ENCODE measurements around the gene ADGRG1.
"Not testable (repeated sequence)": the region's sequence is repeated elsewhere in the genome, so short reads cannot be mapped to it uniquely, and the experiment has no call there.

The ADGRG1 gene

GRCh38 chr16:57660715-57661463 is 32.5 kb downstream of the ADGRG1 start:
- no peak overlapping the region for H3K4me3 ChIP-seq (ENCODE audit: low read length)
- no peak for DNase-seq (ENCODE audit: low read depth, low spot score)

GRCh38 chr16:57661510-57661909 is 33.1 kb downstream of the ADGRG1 start:
- DNase-seq (ENCODE audit: low read depth, low spot score): no peak
- H3K4me3 ChIP-seq (ENCODE audit: low read length): no peak overlapping the region

DNA sequence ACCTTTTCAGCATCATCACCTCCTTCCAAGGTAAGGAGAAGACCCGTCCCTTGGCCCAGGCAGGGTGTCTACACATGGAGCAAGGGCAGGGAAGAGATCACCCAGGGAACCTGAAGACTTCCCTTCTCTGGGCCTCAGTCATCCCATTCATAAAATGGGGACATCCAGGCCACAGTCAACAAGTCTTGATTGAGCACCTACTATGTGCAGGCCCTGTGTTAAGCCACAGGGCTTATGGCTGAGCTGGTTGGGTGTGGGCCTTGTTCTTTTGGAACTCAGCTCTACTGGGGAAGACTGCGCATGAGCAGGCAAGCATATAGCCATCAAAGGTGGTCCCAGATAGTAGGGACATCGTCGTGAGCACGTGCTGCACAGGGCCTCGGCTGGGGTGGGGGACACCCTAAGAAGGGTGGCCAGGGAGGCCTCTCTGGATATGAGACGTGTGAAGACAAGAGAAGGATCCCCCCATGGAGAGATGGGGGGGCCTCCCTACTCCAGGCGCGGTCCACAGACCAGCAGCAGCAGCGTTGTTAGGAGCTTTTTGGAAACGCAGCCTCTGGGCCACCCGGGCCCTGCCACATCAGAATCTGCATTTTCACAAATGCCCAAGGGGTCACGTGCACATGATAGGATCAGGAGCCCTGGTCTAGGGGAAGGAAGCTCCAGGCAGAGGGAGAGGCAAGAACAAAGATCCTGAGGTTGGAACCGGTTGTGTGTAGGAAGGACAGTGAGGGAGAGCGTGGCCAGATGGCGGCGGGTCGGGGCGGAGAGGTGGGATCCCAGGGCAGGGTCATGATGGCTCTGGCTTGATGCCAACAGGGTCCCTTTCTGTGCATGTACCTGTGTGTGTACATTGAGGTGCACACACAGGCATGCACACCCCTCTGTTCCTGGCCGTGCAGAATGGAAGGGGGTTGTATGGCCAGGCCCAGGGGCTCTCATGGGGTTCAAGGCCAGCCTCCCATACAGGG is 33.8 kb downstream of the ADGRG1 start:
- H3K4me3 ChIP-seq (ENCODE audit: low read length): no peak overlapping the region
- DNase-seq (ENCODE audit: low read depth, low spot score): no peak

DNA sequence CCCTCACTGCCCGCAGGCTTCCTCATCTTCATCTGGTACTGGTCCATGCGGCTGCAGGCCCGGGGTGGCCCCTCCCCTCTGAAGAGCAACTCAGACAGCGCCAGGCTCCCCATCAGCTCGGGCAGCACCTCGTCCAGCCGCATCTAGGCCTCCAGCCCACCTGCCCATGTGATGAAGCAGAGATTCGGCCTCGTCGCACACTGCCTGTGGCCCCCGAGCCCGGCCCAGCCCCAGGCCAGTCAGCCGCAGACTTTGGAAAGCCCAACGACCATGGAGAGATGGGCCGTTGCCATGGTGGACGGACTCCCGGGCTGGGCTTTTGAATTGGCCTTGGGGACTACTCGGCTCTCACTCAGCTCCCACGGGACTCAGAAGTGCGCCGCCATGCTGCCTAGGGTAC is 35.0 kb downstream of the ADGRG1 start:
- H3K4me3 ChIP-seq (ENCODE audit: low read length): no peak overlapping the region
- DNase-seq (ENCODE audit: low read depth, low spot score): no peak

GRCh38 chr16:57663917-57664661 is 35.7 kb downstream of the ADGRG1 start:
- no peak for DNase-seq (ENCODE audit: low read depth, low spot score)
- H3K4me3 ChIP-seq (ENCODE audit: low read length): no peak overlapping the region

GRCh38 chr16:57664662-57665025 is 36.2 kb downstream of the ADGRG1 start:
- no peak overlapping the region for H3K4me3 ChIP-seq (ENCODE audit: low read length)
- no peak for DNase-seq (ENCODE audit: low read depth, low spot score)

GRCh38 chr16:57665541-57665940 is 37.1 kb downstream of the ADGRG1 start:
- no peak for DNase-seq (ENCODE audit: low read depth, low spot score)
- no peak overlapping the region for H3K4me3 ChIP-seq (ENCODE audit: low read length)

DNA sequence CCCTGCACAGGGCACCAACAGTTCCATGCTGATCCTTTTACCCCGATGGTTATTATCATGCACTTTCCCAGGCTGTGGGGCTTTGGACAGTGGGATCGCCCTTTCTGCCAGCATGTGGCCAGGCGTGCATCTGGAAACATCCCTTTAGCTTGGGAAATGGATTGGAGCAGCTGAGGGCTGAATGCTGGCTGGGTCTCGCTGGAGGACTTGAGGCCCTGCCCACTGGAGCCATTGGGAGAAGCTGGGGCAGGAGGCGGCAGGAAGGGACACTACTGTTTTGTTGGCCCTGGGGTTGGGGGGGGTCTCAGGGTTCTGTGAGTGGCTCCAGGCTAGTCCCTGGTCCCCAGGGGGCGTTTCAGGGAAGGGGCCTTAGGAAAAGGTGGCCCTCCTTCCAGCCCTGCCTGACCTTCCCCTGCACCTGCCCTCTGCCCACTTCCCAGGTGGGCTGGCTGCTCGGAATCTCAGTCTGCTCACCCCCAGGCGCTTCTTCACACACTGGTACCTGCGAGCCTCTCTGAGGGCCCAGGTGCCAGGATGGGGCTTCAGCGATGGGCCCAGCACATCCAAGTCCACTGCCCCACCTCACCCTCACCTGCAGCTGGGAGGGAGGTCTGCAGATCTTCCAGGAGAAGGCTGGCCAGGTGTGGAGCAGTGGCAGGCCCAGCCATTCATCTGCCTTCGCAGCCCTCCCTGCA is 38.1 kb downstream of the ADGRG1 start:
- no peak overlapping the region for H3K4me3 ChIP-seq (ENCODE audit: low read length)
- DNase-seq (ENCODE audit: low read depth, low spot score): no peak

DNA sequence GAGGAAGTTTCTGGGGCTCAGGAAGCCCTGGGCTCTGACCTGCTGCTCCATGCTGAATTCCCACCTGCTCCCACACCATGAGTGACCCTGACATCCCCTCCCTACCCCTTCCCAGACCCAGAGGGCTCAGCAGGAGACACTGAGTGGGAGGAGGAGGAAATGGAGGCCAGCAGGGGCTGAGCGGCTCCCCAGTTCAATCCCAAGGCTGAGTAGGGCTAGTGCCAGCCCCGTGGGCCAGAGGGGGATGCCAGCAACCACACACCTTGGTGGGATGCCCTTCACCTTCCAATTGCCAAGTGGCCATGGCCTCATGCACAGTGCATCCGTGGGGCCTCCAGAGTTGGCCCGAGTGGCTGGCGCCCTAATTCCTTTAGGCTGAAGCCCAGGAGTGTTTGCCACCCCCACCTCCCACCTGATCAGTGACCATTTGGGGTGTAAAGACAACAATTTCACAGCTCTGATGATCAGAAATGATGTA is 38.7 kb downstream of the ADGRG1 start:
- DNase-seq (ENCODE audit: low read depth, low spot score): no peak
- H3K4me3 ChIP-seq (ENCODE audit: low read length): no peak overlapping the region

DNA sequence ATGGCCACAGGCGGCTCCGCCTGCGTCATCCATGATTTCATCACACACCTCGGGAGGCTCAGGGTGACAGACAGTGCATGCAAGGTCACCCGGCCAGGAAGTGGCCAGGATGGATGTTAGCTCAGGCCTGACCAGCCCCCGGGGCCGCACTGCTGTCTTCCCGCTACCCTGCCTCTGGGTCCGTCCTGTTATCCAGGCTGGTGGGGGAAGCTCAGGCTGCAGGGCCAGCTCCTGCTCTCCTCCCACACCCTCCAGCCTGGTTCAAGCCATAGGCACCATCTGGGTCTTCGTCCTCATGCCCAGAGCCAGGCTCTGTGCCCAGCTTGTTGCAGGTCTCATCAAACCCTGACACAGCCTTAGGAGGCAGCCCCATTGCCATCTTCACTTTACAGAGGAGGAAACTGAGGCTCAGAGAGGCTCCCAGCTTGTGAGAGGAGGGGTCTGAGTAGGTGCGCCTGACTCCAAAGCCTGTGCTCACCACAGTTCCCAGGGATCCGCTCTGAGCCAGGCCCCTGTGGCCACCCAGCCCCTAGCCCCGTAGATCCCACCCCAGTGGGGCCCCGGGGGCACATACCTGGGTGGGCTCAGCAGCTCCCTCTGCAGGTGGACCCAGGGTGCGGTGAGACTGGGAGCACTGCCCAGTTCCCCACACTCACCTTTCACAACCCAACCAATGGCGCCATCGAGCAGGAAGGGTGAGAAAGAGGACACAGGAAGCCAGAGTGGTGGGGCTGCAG is 39.3 kb downstream of the ADGRG1 start:
- no peak for DNase-seq (ENCODE audit: low read depth, low spot score)
- no peak overlapping the region for H3K4me3 ChIP-seq (ENCODE audit: low read length)

GRCh38 chr16:57668263-57668571 is 39.8 kb downstream of the ADGRG1 start, which contains the start of gene ADGRG3:
Gene ADGRG3, plus strand, starts transcription at chr16:57668306. Its CDS starts 42 bp downstream, at chr16:57668348.
- DNase-seq (ENCODE audit: low read depth, low spot score): no peak
- H3K4me3 ChIP-seq (ENCODE audit: low read length): no peak within 1 kb of the TSS

GRCh38 chr16:57668630-57669475 is 40.4 kb downstream of the ADGRG1 start:
- no peak overlapping the region for H3K4me3 ChIP-seq (ENCODE audit: low read length)
- DNase-seq (ENCODE audit: low read depth, low spot score): no peak

GRCh38 chr16:57669476-57670162 is 41.2 kb downstream of the ADGRG1 start:
- no peak overlapping the region for H3K4me3 ChIP-seq (ENCODE audit: low read length)
- no peak for DNase-seq (ENCODE audit: low read depth, low spot score)

DNA sequence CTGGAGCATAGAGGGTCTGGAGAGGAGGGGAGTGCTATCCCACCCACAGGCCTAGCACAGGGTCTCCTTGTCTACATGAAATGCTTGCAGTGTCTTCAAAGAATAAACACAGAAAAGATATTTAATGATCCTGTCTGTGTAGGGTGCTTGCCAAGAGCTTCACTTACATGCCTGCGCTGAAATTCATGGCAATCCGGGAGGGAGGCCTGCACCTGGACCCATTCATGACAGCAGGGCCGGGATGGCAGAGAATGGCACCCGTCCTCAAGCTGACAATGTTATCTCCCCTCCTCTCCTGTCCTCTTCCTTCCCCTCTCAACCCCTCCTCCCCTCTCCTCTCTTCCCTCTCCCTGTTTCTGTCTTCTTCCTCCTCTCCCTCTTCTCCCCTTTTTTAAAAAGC is 41.8 kb downstream of the ADGRG1 start:
- H3K4me3 ChIP-seq (ENCODE audit: low read length): no peak overlapping the region
- DNase-seq (ENCODE audit: low read depth, low spot score): no peak

- not testable (repeated sequence) for H3K4me3 ChIP-seq (ENCODE audit: low read length); DNase-seq (ENCODE audit: low read depth, low spot score)
Measured at GRCh38 chr16:57671451-57671850, 43.0 kb downstream of the ADGRG1 start.

DNA sequence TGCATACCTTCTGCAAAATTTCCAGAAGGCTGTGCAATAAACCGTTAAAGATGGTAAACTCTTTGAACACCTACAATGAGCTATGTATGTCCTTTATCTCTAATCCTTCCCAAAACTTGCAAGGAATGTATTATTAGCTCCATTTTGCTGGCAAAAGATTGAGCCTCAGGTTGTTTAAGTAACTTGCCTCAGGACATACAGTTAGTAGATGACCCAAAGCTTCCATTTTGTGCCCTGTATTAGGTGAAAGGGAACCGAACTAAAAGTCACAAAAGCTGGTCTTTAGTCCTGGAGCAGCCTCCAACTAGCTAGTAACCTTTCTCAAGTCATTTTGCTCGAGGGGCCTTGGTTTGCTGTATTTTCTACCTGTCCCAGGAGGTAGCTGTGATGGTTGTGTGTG is 44.0 kb downstream of the ADGRG1 start:
- DNase-seq (ENCODE audit: low read depth, low spot score): no peak
- no peak overlapping the region for H3K4me3 ChIP-seq (ENCODE audit: low read length)

DNA sequence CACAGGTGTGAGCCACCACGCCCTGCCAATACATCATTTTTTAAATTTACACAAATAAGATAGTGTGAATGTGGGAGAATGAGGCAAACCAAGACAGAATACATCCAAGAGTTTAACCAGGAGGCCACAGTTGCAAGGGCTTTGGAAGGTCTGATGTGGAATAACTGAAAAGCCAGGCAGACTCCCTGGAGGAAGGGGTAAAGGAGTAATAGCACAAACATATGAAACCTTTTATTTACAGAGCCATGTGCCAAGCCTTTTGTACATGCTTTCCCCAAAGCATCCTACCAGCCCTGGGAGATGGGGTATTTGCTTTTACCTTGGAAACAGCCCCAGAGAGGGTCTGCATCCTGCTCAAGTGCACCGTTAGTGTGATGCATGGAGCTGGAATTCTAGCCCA is 44.4 kb downstream of the ADGRG1 start:
- no peak for DNase-seq (ENCODE audit: low read depth, low spot score)
- no peak overlapping the region for H3K4me3 ChIP-seq (ENCODE audit: low read length)
